HepG2 (cell line): ENCODE data around the gene PYGO2. TPM values are rescaled to one million over a fixed set of nuclear protein-coding genes. Genes with fewer than 3 reads are reported as not detected.

Experiments
- CCAR2 ChIP-seq: fragments of 200-400 bp; formaldehyde crosslinking; optimal IDR thresholded peaks from 2 replicates; pipeline ENCODE3; 2018; ENCODE audit warnings: low read depth, mild to moderate bottlenecking, low read length, moderate library complexity
- ETV5 ChIP-seq: IDR thresholded peaks from 2 replicates; pipeline ENCODE4 v1.6.1; 2018; ENCODE audit warnings: missing biosample characterization, missing genetic modification reagents, inconsistent platforms, borderline replicate concordance
- GLI4 ChIP-seq: sonication (generic); formaldehyde crosslinking; IDR thresholded peaks from 2 replicates; pipeline ENCODE4 v1.5.1; 2020; ENCODE audit warnings: missing genetic modification reagents, mild to moderate bottlenecking, moderate library complexity, borderline replicate concordance
- PHF5A ChIP-seq: IDR thresholded peaks from one replicate; pipeline ENCODE4 v1.6.1; 2018; ENCODE audit warnings: low read depth, missing genetic modification reagents; ENCODE audit not compliant: unreplicated experiment
- SMARCE1 ChIP-seq: fragments of 450-650 bp; IDR thresholded peaks from 2 replicates; pipeline ENCODE4 v1.6.1; 2017; ENCODE audit warnings: borderline replicate concordance
- SPEN ChIP-seq: sonication (generic); formaldehyde crosslinking; IDR thresholded peaks from 2 replicates; pipeline ENCODE4 v1.5.1; 2020; ENCODE audit warnings: low read depth, mild to moderate bottlenecking, missing genetic modification reagents
- THAP8 ChIP-seq: sonication (generic); formaldehyde crosslinking; IDR thresholded peaks from 2 replicates; pipeline ENCODE4 v1.5.1; 2020; ENCODE audit warnings: missing genetic modification reagents, mild to moderate bottlenecking, borderline replicate concordance
- ZC3H13 ChIP-seq: sonication (generic); formaldehyde crosslinking; IDR thresholded peaks from 2 replicates; pipeline ENCODE4 v1.8.1; 2023; ENCODE audit warnings: mild to moderate bottlenecking, missing genetic modification reagents, moderate library complexity
- ZNF44 ChIP-seq: sonication (generic); formaldehyde crosslinking; IDR thresholded peaks from 2 replicates; pipeline ENCODE4 v1.5.1; 2020; ENCODE audit warnings: mild to moderate bottlenecking, missing genetic modification reagents
- ZNF776 ChIP-seq: sonication (generic); formaldehyde crosslinking; IDR thresholded peaks from 2 replicates; pipeline ENCODE4 v1.4.0; 2020; ENCODE audit warnings: mild to moderate bottlenecking, missing genetic modification reagents
- polyA plus RNA-seq, 8 experiments: library from polyadenylated mRNA; depleted of rRNA in 3 of 8; stranded (reverse) in 7 of 8; unstranded in 1 of 8; fragments of >200 nt; fragmentation: Illumina TruSeq in 4 of 8; extraction: Trizol in 4 of 8; gene quantifications; 2 replicates each; pipeline versions ENCODE4 v1.2.1 to v1.2.3, GENCODE V29; 2011 to 2016; ENCODE audit warnings: low read depth in 4 of 8, missing spikeins in 1 of 8, mixed read lengths in 1 of 8; ENCODE audit not compliant: insufficient read depth in 1 of 8
- total RNA-seq, 5 experiments: library from RNA; depleted of rRNA; stranded (reverse); fragments of >200 nt; fragmentation: Illumina TruSeq; extraction: Trizol; gene quantifications; 2 replicates each; pipeline ENCODE4 v1.2.3, GENCODE V29; 2016; ENCODE audit warnings: low read depth in 1 of 5
- TF ChIP-seq, protein P1 (sequence below): sonication (generic); formaldehyde crosslinking; IDR thresholded peaks from 2 replicates; pipeline ENCODE4 v1.4.0; 2020; ENCODE audit warnings: missing genetic modification reagents, borderline replicate concordance
- TF ChIP-seq, protein P2 (sequence below): sonication (generic); formaldehyde crosslinking; IDR thresholded peaks from 2 replicates; pipeline ENCODE4 v1.5.1; 2020; ENCODE audit warnings: mild to moderate bottlenecking, missing genetic modification reagents, moderate library complexity
- TF ChIP-seq, protein P3 (sequence below): sonication (generic); formaldehyde crosslinking; IDR thresholded peaks from 2 replicates; pipeline ENCODE4 v1.8.1; 2023; ENCODE audit warnings: mild to moderate bottlenecking, moderate library complexity, missing genetic modification reagents
- TF ChIP-seq, protein P4 (sequence below): sonication (generic); formaldehyde crosslinking; IDR thresholded peaks from 2 replicates; pipeline ENCODE4 v1.4.0; 2020; ENCODE audit warnings: missing genetic modification reagents

Gene PYGO2
- total and polyA plus RNA-seq, 2 of the 13 experiments (the other 11 are each of a cell fraction or from before 2014, with no cell fraction given), result 20.3 to 21.8 TPM

DNA sequence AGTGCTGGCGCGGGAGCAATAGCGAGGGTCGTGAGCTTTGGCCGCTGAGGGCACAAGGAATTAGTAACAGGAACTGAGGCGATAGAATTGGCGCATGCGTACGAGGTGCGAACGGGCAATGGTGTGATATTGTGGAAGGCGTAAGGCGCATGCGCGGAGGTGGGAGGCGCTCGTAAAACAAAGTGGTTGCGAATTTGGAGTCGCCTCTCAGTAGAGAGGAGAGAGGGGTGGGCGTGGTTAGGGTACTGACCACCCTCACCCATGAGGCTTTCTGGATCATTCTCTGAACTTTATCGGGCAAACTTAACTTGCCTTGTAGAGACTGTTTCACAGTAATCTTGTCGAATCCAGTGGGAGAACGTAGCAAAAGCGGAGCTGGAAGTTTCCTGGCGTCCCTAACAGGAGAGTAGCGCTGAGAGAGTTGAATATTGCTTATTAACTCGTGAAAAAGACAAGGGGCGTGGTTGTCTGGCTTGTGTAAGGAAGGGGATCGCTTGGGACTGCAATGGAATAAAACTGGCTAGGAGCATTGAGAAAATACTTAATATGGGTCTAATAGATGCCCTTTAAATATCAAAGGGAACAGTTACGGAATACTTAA lies 13.3 kb upstream of the PYGO2 start (continued):
- TF ChIP-seq CCAR2 (no peak), PHF5A (CRISPR knock-in tag) (no peak), THAP8 (no peak), ZNF44 (CRISPR knock-in tag) (no peak), ZNF776 (peak; percentile 47; the same call in 1 of the 2 replicates), ETV5 (no peak), SPEN (CRISPR knock-in tag) (0 out of 2 replicates have a peak, but pooled peaks have one; percentile 4), GLI4 (CRISPR knock-in tag) (no peak), ZC3H13 (no peak), SMARCE1 (no peak)
- TF ChIP-seq, protein P1, sequence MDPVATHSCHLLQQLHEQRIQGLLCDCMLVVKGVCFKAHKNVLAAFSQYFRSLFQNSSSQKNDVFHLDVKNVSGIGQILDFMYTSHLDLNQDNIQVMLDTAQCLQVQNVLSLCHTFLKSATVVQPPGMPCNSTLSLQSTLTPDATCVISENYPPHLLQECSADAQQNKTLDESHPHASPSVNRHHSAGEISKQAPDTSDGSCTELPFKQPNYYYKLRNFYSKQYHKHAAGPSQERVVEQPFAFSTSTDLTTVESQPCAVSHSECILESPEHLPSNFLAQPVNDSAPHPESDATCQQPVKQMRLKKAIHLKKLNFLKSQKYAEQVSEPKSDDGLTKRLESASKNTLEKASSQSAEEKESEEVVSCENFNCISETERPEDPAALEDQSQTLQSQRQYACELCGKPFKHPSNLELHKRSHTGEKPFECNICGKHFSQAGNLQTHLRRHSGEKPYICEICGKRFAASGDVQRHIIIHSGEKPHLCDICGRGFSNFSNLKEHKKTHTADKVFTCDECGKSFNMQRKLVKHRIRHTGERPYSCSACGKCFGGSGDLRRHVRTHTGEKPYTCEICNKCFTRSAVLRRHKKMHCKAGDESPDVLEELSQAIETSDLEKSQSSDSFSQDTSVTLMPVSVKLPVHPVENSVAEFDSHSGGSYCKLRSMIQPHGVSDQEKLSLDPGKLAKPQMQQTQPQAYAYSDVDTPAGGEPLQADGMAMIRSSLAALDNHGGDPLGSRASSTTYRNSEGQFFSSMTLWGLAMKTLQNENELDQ (CRISPR knock-in tag), result no peak
- TF ChIP-seq, protein P2, sequence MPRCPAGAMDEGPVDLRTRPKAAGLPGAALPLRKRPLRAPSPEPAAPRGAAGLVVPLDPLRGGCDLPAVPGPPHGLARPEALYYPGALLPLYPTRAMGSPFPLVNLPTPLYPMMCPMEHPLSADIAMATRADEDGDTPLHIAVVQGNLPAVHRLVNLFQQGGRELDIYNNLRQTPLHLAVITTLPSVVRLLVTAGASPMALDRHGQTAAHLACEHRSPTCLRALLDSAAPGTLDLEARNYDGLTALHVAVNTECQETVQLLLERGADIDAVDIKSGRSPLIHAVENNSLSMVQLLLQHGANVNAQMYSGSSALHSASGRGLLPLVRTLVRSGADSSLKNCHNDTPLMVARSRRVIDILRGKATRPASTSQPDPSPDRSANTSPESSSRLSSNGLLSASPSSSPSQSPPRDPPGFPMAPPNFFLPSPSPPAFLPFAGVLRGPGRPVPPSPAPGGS (CRISPR knock-in tag), result no peak
- TF ChIP-seq, protein P3, sequence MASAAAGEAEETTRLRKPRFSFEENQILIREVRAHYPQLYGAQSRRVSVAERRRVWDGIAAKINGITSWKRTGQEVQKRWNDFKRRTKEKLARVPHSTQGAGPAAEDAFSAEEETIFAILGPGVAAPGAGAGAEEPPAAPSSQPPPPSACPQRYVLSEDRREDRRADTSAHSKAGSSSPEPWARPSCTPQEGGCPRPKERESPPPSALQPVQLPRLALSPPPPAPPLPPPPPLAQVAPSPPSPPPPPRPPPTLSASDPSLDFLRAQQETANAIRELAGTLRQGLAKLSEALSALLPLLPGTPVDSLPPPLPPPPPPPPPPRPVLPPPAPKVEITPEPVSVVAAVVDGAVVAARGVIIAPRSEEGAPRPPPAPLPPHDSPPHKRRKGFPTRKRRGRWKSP, result no peak; the same call in 1 of the 2 replicates
- TF ChIP-seq, protein P4, sequence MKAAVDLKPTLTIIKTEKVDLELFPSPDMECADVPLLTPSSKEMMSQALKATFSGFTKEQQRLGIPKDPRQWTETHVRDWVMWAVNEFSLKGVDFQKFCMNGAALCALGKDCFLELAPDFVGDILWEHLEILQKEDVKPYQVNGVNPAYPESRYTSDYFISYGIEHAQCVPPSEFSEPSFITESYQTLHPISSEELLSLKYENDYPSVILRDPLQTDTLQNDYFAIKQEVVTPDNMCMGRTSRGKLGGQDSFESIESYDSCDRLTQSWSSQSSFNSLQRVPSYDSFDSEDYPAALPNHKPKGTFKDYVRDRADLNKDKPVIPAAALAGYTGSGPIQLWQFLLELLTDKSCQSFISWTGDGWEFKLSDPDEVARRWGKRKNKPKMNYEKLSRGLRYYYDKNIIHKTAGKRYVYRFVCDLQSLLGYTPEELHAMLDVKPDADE (CRISPR knock-in tag), result no peak
